HG03378 (cell line): ENCODE results near the gene USP2.

ENCODE experiments used
- ATAC-seq: cut with Tn5 transposase; IDR thresholded peaks from one replicate; pipeline ENCODE4 v1.9.1; 2021; ENCODE audit warnings: mild to moderate bottlenecking, moderate library complexity; ENCODE audit not compliant: unreplicated experiment

Gene USP2

DNA sequence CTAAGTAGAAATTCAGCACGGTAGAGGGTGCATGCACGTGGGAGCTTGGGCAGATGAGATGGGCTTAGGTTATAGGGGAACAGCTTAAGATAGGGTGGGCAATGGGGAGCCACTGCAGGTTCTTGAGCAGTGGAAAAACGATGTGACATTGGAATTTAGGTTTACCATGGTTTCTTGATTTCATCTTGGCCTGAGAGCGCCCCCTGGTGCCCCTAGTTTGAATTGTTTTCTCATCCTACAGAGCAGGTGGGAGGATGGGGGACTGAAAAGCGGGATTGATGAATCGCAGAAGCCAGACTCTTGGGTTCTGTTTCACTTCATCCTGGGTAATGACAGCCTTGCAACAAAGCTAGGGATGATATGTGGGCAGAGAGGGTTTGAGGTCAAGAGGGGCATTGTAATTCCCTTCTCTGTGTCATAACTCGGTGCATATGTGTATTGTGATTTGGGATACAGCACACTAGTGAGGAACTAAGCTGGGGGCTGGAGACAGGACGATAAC lies 57.9 kb downstream of the USP2 start:
- no peak for ATAC-seq

DNA sequence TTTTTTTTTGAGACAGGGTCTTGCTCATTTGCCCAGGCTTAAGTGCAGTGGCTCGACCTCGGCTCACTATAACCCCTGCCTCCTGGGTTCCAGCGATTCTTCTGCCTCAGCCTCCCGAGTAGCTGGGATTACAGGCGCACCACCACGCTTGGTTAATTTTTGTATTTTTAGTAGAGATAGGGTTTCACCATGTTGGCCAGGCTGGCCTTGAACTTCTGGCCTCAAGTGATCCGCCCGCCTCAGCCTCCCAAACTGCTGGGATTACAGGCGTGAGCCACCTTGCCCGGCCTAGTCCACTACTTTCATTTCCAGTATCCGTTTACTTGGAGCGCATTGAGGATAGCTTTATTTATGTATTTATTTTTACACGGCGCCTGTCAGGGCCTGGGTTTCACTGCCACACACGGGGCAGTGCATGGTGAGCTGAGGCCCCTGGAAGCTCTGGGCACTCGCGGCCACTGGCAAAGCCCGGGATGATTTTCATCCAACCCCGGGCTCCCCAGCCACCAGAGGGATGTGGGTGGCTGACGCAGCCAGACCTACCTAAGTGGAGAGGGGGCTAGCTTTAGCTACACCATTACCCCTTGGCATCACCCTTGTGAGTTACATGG lies 58.5 kb downstream of the USP2 start:
- ATAC-seq, result no peak

DNA sequence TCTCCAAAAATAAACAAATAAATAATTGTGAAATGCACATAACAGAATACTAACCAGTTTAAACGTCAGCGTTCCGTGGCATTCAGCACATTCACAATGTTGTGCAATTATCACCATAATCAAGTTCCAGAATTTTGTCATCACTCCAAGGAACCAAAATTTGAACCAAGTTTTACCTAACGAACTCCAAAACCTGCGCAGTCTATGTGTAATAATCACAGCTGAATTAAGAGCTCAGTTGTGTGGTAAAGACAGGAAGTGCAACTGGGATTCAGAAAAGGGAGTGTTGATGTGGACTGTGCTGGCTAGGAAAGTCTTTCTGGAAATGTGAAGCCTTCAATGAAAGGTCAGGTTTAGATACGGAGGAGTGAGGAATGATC lies 59.1 kb downstream of the USP2 start:
- ATAC-seq, result no peak

DNA sequence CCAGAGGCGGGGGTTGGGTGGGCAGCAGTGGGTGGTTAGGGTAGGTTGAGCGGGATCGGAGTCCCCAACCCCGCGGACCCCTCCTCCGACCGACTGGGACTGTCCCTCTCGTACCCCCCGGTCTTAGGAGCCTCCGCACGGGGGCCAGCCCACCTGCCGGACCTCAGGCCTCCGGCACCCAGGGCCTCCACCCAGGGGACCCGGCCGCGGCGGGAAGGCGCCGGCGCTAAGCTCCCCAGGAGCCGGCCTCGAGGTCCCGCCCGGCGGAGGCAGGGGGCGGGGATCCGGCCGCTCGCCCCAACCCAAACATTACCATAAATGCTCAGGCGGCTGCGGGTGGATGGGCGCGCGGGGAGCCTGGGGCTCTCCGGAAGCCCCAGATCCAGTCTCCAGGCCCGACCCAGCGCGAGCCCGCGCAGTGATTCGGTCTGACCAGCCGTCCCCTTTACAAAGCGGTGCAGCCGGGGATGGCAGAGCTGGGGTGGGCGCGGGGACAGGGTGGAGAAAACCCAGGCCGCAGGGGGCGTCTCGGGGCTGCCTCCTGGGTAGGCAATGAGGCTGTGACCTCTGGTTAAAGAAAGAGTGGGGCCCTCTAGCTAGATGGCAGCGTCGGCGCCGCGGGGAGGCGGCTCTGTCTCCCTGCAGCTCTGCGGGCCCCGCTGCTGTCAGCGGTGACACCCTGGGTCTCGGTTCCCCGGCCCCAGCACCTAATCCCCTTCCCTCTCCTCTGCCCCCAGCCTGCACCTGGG lies 60.5 kb downstream of the USP2 start:
- peak; percentile 43 for ATAC-seq

DNA sequence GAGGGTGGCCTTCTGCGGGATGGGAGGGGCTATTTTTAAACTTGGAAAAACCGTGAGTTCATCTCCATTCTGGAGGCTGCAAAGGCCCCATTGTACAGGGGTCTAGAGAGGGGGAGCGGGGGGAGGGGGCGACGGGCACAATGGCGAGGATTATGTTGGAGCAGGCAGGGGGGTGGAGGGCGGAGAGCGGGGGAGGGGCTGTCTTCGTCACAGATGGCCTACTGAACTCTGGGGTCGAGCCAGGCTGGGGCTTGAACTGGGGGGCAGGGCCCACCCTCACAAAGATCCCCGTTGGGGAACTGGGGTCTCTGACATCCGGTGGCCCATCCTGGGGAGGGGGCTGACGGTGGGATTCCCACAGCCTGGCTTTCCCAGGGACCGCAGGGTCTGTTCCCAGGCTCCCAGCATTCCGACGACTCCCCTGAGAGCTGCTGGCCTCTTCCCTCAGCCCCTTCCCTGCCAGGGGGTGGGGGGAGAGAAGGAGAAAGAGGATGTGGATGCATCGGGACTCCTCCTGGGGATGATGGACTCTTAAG lies 61.2 kb downstream of the USP2 start:
- ATAC-seq, result no peak

DNA sequence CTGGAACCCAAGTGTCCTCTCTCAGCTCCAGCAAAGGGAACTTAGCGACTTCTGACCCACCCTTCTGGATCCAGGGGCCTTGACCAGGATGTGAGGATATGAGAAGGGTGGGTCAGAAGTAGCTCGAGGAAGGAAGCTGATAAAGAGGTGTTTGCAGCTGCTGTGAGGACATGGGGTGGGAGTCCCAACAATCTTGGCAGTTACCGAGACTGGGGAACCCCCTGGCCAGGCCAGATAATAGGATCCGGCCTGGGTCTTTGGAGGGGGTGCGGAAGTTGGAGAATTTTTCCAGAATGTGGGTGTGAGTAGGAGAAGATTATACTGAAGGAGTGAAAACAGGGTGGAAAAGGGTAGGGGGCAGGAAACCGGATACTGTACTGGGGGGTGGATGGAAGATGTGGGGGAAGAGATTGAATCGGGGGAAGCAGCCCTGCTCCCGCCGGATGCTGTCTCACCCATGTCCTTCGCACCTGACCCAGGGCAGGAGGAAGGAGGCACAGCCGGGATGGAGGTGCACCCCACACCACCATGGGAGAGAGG lies 61.7 kb downstream of the USP2 start:
- no peak for ATAC-seq

DNA sequence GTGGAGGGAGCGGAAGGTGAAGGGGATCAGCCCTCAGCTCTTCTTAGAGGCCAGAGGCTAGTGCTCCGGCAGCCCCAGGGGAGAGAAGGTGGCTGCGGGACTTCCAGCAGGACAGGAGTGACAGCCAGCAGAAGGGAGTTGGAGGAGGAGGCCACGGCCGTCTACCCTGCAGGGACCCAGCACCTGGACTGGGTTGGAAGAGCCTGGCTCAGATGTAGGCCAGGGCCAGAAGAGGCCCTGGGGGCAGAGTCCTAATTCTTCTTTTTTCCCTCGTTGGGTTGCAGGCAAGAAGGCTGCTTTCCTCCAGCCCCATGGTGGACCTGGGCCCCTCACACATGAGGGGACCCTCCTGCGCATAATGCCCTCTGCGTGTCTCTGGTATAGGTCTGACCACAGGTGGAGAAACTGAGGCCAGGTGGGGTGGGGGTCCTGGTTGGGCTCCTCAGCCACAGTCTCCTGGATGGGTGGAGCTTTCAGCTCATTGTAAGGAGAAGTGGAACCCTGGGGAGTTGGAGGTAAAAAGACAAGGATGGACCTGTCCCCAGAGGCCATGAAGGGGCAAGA lies 62.3 kb downstream of the USP2 start:
- no peak for ATAC-seq

DNA sequence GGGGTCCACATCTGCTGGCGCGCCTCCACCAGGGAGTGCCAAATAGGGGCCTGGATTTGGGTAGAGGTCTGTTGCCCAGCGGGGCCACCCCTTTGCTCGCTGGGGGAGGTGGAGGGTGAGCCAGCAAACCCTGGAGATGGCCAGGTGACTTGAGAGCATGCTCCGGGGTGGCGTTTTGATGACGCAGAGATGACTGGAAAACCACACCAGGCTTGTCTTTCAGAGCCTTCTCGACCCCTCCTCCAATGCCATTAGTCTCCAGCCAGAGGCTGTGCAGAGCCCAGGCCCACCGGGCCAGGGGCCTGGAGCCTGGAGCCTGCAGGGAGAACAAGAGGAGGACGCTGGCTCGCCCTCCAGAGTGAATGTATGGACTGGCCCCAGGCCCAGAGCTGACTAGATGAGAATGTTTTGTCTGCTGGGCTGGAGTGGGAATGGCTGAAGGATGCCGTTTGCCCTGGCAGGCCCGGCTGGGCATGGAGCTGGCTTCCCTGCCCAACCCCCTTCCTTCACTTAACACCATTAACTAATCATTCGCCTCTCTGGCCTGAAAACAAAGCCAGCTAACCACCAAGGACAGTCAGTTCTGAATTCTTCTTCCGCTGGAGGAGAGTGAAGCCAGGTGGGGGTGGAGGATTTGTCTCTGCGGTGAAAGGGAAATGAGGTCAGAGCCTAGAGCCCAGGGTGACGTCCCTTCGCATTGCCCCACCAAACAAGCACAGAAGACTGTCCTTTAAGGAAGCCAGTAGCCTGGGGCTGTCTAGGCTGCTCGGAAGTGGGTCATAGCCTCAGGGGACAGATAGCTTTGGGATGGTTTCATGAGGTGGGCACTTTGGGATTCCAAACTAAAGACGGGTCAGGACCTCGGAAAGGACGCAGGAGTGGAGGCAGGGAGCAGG lies 63.0 kb downstream of the USP2 start:
- ATAC-seq, result no peak

DNA sequence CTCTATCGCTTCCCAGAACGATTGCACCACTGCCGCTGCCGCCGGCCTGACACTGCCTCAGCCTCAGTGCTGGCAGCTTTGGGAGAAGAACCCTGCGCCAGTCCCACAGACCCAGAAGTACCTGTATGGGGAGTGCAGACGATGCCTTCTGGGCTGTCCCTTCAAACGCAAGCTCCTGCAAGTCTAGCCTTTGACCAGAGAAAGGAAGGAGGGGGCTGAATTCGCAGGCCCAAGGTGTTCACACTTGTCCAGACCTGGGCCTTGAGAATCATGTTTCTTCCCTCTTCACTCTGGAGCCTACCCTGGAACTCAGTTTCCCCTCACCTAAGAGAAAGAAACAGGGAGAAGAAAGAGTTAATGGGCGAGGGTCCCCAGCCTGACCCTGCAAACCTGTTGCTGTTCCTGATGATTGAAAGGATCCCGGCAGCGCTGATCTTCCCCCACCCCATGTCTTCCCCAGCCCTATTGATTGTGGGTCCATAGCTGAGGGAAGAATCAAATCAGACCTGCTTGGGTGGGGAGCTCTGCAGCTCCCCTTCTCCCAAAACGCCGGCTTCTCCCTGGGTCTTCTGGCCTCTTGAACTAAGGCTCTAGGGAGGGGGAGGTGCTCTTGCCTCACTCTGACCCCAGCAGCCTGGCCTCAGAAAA lies 63.8 kb downstream of the USP2 start:
- ATAC-seq, result no peak

DNA sequence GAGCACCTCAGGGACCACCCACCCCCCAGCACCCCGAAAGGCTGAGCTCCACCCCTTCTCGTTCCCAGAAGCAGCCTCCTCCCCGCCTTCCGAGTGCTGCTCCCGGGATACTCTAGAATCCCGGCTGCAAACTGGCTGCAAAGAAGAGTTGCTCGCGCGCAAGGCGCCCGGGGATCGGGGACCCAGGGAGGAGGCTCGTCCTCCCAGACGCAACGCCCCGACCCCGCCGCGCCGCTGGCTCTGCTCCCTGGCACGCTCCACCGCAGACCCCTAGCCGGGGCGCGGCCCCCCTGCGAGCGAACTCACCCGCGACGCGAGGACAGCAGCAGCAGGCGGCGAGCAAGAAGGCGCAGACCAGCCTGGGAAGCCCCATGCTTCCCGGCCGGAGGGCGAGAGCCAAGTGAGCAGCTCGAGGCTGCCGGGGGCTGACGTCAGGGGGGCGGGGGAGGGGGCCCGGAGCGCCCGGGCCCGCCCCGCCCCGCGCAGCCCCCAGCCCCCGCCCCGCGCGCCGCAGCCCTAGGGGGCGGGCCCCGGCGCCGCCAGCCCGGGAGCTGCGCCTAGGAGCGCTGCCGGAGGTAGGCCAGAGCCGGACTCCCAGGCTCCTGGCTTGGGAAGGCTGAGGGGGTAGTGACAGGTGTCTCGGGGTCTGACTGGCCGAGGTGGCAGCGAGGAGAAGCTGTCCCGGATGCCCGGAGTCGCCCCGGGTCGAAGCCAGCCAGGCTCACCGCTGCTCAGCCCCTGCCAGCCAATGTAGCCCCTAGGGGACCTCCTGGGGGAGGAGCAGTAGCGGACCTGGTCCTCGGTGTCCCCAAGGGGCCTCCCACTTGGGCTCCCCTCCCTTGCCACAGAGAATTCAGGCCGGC lies 64.5 kb downstream of the USP2 start, which contains the start of gene MCAM:
Gene MCAM (minus strand): TSS at position 402 of the 863 bp plus-strand sequence. CDS start 29 bp downstream, at position 373.
- ATAC-seq, result no peak

DNA sequence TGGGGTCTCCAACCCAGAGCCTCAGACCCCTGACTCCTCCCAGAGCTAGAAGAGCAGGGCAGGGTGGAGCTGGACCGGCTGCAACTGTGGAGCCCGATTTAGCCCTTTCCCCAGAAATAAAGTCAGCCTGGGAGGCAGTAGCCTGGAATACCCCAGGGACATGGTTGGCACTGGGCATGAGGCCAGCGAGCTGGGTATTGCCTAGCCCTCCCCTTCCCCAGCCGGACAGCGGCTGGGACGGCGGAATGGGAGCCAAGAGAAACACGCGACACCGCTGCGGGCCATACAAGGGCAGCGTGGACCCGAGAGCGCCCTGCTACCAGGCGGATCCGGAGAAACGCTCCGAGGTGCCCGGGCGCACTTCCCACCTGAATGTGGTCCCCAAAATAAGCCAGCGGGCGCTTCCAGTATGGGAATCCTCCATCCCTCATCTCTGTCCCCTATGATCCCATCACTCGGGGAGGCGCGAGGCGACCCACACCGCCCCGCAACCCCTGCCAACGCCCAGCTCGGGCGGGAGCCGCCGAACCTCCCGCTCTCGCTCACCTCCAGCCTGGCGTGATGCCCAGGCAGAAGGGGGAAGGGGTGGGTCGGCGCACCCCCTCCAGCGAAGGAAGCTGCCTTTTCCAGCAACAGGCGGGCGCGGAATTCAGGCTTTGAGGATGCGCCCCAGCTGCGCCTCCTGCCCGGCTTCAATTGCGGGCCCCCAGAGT lies 65.3 kb downstream of the USP2 start:
- no peak for ATAC-seq

DNA sequence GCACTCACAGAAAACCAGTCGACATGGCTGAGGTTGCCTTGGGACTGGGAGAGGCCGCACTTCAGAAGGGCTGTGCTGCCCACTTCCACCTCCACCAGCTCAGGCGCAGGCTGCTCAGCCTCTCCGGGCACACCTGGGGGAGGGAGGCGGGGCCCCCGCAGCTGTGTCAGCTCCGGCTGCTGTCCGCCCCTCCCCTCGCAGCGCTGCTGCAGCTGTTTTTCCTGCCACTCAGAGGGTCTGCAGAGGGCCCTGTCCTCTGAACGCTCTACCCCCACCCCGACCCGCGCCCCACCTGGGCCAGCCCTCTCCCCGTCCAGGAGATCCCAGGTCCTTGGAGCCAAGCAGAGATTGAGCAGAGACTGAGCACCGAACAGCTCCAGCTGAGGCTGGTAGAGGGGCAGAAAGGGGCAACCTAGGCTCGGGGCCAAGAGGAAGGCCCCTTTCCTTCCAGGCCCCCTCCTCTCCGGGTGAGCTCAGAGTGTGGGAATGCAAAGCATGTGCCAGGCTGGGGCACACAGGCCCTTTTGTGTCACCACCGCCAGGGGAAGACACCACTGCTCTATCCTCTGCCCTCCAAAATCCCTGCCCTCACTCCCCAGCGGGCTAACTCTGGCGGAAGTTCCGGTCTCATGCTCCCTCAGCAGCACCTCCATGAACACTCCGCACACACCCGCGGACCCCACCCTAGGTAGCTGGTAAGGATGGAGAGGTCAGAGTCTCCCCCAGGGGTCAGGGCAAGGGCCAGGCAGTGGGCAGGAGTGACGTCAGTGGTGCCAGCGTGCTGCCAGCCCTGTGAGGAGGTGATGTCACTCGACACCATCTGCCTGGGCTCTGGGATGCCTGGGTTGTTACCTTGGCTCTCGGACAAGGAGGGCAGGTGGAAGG lies 66.1 kb downstream of the USP2 start:
- ATAC-seq, result no peak

DNA sequence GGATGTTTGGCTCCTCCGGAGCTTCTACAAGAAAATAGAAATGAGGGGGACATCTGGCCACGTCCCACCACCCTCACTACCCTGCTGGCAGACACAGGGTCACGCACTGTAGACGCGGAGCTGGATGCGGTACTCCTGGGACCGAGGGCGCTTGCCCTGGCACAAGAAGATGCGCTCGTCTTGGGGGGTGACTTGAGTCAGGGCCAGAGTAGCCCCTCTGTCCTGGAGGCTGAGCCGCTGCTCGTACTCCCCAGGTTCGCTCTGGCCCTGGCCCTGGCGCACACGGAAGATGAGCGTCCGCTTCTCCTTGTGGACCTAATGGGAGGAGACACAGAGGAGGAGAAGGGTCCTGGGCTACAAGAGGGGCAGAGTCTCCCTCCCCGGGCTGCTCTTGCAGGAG lies 66.8 kb downstream of the USP2 start:
- no peak for ATAC-seq

DNA sequence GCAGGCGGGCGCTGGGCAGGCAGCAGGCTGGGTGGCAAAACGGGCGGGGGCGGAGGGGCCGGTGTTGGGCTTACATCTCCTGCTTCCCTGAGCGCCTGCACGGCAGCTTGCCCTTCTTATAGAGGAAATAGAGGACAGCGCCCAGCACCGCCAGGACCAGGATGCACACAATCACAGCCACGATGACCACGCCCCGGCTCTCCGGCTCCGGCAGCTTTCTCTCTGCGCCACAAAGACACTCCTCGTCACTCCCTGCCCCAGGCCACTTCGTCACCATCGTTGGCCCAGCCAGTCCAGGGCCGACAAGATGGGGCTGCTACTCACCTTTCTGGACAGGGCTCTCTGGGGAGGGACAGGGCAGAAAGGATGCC lies 70.8 kb downstream of the USP2 start:
- no peak for ATAC-seq

DNA sequence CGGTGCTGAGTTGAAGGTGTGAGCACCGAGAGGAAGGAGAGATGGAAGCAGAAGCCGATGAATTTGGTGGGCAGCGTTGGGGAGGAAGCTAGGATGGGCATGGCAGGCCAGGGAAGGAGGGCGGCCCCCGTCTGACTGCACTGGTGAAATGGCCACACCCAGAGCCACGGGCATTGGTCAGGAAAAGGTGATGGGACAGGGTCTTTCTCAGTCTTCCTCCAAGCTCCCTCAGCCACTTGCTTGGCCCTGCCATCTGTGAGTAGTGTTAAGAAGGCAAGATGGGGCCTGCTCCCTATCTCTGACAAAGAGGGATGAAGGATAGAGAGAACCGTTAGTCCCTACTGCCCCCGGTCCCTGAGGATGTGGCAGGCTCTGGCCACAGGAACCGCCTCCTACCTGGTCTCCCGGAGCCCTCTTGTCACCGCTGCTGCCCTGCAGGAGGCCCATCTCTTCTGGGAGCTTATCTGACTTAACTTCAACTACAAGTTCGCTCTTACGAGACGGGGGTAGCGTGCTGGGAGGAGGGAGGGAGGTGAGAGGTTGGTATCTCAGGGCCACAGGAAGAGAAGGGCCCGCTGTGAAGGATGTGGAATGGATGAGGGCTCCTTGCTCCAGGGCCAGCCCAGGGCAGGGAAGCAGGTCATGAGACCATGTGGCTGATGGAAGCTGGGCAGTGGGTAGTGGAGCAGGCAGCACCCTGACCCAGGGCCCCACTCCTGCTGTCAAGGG lies 71.4 kb downstream of the USP2 start:
- ATAC-seq, result no peak

DNA sequence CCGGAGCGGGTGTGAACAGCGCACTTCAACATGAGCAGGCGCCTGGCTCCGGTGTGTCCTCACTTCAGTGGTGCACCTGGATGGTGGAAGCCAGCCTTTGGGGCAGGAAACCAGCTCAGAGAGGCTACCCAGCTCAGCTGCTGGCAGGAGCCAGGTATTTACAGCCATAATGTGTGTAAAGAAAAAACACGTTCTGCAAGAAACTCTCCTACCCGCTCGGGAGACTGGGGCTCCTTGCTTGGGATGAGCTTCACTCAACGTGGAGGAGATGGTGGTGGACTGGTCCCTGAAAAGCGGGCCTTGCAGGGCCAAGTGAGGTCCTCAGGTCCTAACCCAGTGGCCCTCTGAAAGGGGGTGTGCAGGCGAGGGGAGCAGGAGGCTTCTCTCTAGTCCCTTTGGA lies 72.1 kb downstream of the USP2 start:
- ATAC-seq, result no peak

DNA sequence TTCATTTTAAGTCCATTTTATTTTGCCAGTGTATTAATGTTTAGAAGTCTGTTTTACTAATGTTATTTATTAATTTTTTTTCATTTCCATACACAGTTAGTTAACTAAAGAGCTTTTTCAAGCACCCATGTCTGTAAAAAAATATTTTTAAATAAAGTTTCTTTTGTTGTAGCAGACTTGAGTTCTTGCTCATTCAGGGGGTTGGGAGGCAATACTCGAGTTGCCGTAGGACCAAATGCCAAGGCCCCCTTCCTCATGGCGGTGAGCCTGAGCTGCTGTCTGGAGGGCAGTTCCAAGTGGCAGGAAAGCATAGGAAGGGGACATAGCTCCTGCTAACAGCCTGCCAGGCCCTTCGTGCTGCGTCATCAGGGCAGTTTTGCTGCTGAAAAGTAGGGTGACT lies 73.5 kb downstream of the USP2 start:
- ATAC-seq, result no peak
